HG03460 (cell line): ENCODE results near the gene AKAP12.

ENCODE experiments used
- ATAC-seq: cut with Tn5 transposase; IDR thresholded peaks from one replicate; pipeline ENCODE4 v1.9.1; 2021; ENCODE audit not compliant: unreplicated experiment

Gene AKAP12

GRCh38 chr6:151402228-151402627, 162.5 kb downstream of the AKAP12 start:
- ATAC-seq = no peak

GRCh38 chr6:151403919-151404308, 164.1 kb downstream of the AKAP12 start:
- ATAC-seq = no peak
